PC-9 (cell line): ENCODE measurements around the gene C1orf105.

Experiments used
- CTCF ChIP-seq: fragments of 200-600 bp; sonication (generic); conservative IDR thresholded peaks from 2 replicates; pipeline ENCODE4 v1.6.1; 2017; ENCODE audit warnings: mixed run types, antibody characterized with exemption, mild to moderate bottlenecking, moderate library complexity
- EZH2 ChIP-seq: fragments of 200-600 bp; sonication (generic); IDR thresholded peaks from 2 replicates; pipeline ENCODE4 v1.8.0; 2017; ENCODE audit warnings: antibody characterized with exemption, low read depth

- TF ChIP-seq CTCF (no peak), EZH2 (no peak)
Measured at GRCh38 chr1:172513479-172513878, 93.0 kb downstream of the C1orf105 start.
